ENCODE results near the gene AOC3. TPM values are rescaled to one million over a fixed set of nuclear protein-coding genes. Genes with fewer than 3 reads are reported as not detected.

AOC3 gene
- total RNA-seq, 8 experiments from 2014 or later, result 0.41 to 3.7 (median 0.81) TPM

GRCh38 chr17:42830971-42831370, 20.0 kb upstream of the AOC3 start:
- no peak for ATAC-seq (replicated peaks in 6 of 8)
- H3K4me3 ChIP-seq, result no peak overlapping the region
- peaks cover 8 to 13% of the 10 kb centered on the region in 2 donors for H3K4me1 ChIP-seq (replicated peaks in 1 of 2)
- no peak overlapping the region for H3K27ac ChIP-seq
- in situ Hi-C loops (cut with MboI; ENCODE audit: low pct_unique_long_range_greater_than_20kb in 2 of 9, low sequenced_read_pairs in 9 of 9, unreplicated experiment in 9 of 9), result loop anchor here in 3 of 9 experiments (25.0 kb wide), 1 partner anchor 106 kb away; no protein-coding TSS in a partner anchor

- Histone ChIP-seq H3K4me1 (replicated peaks in 1 of 2) (peaks cover 8 to 13% of the 10 kb centered on the region in 2 donors), H3K4me3 (peak overlapping the region; percentile 52 to 94 (median 78)), H3K27ac (peak overlapping the region; percentile 84 to 87)
- in situ Hi-C loops (cut with MboI; ENCODE audit: low pct_unique_long_range_greater_than_20kb in 2 of 9, low sequenced_read_pairs in 9 of 9, unreplicated experiment in 9 of 9), result loop anchor here in 3 of 9 experiments (25.0 kb wide), 1 partner anchor 105 kb away; no protein-coding TSS in a partner anchor
- ATAC-seq (replicated peaks in 6 of 8), result peak; percentile 7 to 52 (median 22)
- 24 to 100% (median 57%) methylated on average over 2 to 8 of the region's 9 CpGs for WGBS, 10 experiments
These were observed 18.6 kb upstream of the AOC3 start for GRCh38 chr17:42832213-42832933.

- peaks cover 8 to 13% of the 10 kb centered on the region in 2 donors for H3K4me1 ChIP-seq (replicated peaks in 1 of 2)
- peak within 1 kb of the TSS; percentile 52 to 94 (median 78) for H3K4me3 ChIP-seq
- peak; percentile 89 to 97 (median 95) for ATAC-seq (replicated peaks in 6 of 8)
- peak within 1 kb of the TSS; percentile 84 to 87 for H3K27ac ChIP-seq
- WGBS, 10 experiments, result 0% methylated on average over 2 to 27 of the region's 71 CpGs; no CpG with 5 or more reads in 1 of the 10 experiments
- in situ Hi-C loops (cut with MboI; ENCODE audit: low pct_unique_long_range_greater_than_20kb in 2 of 9, low sequenced_read_pairs in 9 of 9, unreplicated experiment in 9 of 9), result loop anchor here in 3 of 9 experiments (25.0 kb wide), 1 partner anchor 104 kb away; no protein-coding TSS in a partner anchor
These were observed 17.8 kb upstream of the AOC3 start, which contains the start of gene PSME3 for GRCh38 chr17:42832934-42833766. Gene PSME3 (plus strand): TSS chr17:42833397. CDS start chr17:42833632, 235 bp downstream.

DNA sequence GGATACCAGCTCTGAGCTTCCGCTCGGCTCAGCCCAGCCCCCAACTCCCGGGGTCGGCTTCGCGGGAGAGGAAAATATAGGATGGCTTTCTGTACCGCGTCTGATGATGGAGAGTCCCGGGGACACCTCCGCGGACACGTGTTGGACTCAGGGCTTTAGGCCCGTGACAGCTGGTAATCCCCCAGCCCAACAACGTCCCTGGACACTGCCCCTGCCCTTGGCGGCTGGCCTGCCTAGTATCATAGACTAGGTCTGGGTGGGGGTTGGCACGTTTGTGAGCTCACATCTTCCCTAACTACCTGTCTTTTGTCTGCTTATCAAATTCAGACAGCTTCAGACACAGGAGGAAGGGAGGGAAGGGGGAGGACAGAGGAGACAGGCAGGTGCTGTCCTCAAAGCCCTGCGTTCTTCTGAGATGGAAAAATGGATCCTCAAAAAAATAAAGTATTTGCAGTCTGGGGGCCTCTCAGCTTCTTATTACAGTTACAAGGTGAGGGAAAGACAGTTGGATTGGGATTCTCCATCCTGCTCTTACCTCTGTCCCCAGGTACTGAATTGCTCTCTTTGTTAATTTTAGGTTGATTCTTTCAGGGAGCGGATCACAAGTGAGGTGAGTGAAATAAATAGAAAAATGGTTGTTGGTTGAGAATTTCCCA, 17.1 kb upstream of the AOC3 start:
- peak overlapping the region; percentile 52 to 94 (median 78) for H3K4me3 ChIP-seq
- H3K4me1 ChIP-seq (replicated peaks in 1 of 2), result peaks cover 8 to 13% of the 10 kb centered on the region in 2 donors
- in situ Hi-C loops (cut with MboI; ENCODE audit: low pct_unique_long_range_greater_than_20kb in 2 of 9, low sequenced_read_pairs in 9 of 9, unreplicated experiment in 9 of 9), result loop anchor here in 3 of 9 experiments (25.0 kb wide), 1 partner anchor 103 kb away; no protein-coding TSS in a partner anchor
- peak overlapping the region; percentile 84 to 87 for H3K27ac ChIP-seq
- WGBS, 10 experiments, result 3 to 100% (median 26%) methylated on average over 1 to 11 of the region's 18 CpGs; no CpG with 5 or more reads in 1 of the 10 experiments
- peak in 3 of 8 experiments; percentile 6 to 35 (median 9) for ATAC-seq (replicated peaks in 6 of 8)

GRCh38 chr17:42835732-42836131, 15.3 kb upstream of the AOC3 start:
- 80 to 100% (median 100%) methylated on average over 1 to 6 of the region's 6 CpGs; no CpG with 5 or more reads in 2 of the 10 experiments for WGBS, 10 experiments
- H3K27ac ChIP-seq, result no peak overlapping the region
- H3K4me3 ChIP-seq, result no peak overlapping the region
- peaks cover 8 to 13% of the 10 kb centered on the region in 2 donors for H3K4me1 ChIP-seq (replicated peaks in 1 of 2)
- ATAC-seq (replicated peaks in 6 of 8), result no peak
- in situ Hi-C loops (cut with MboI; ENCODE audit: low pct_unique_long_range_greater_than_20kb in 2 of 9, low sequenced_read_pairs in 9 of 9, unreplicated experiment in 9 of 9), result loop anchor here in 3 of 9 experiments (25.0 kb wide), 1 partner anchor 102 kb away; no protein-coding TSS in a partner anchor

GRCh38 chr17:42841975-42842685, 8.9 kb upstream of the AOC3 start:
- no peak overlapping the region for H3K27ac ChIP-seq
- in situ Hi-C loops (cut with MboI; ENCODE audit: low pct_unique_long_range_greater_than_20kb in 2 of 9, low sequenced_read_pairs in 9 of 9, unreplicated experiment in 9 of 9), result loop anchor here in 4 of 9 experiments (10.0 to 25.0 kb wide), 2 partner anchors 93 to 95 kb away; no protein-coding TSS in a partner anchor
- 0 to 88% (median 63%) methylated on average over 2 to 9 of the region's 11 CpGs for WGBS, 10 experiments
- peak in 3 of 8 experiments; percentile 63 to 90 (median 74) for ATAC-seq (replicated peaks in 6 of 8)
- H3K4me1 ChIP-seq (replicated peaks in 1 of 2), result no peaks in the 10 kb centered on the region
- no peak overlapping the region for H3K4me3 ChIP-seq

DNA sequence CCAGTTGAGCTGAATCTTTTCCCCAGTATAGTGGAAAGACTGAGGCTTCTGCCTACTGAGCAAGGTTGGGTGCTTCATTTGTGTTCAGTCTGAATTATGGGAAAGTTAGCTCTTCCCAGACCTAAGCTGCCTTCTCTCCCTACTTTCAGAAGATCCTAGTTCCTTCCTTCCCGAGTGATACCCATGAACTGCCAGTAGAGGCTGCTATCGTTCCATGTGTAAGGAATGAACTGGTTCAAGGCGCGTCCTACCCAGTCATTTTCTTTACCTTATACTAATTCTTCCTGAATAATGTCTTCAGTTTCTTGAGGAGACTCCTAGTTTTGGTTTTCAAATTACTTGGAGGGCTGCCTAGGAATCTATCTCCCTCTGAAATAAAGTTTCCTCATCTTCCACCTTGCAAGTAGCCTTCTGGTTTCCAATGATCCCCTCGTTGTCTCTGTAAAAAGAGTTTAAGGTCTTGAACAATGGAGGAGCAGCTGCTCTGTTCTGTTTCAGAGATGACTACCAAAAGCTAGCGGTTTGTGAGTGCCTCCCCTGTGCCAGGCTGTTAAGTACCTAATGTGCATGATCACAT, 7.6 kb upstream of the AOC3 start:
- no peak overlapping the region for H3K27ac ChIP-seq
- H3K4me3 ChIP-seq, result no peak overlapping the region
- in situ Hi-C loops (cut with MboI; ENCODE audit: low pct_unique_long_range_greater_than_20kb in 2 of 9, low sequenced_read_pairs in 9 of 9, unreplicated experiment in 9 of 9), result loop anchor here in 4 of 9 experiments (10.0 to 25.0 kb wide), 2 partner anchors 91 to 94 kb away; no protein-coding TSS in a partner anchor
- H3K4me1 ChIP-seq (replicated peaks in 1 of 2), result no peaks in the 10 kb centered on the region
- 7 to 100% (median 34%) methylated on average over 1 to 6 of the region's 6 CpGs for WGBS, 10 experiments
- ATAC-seq (replicated peaks in 6 of 8), result peak; percentile 6 to 87 (median 70)

- H3K4me1 ChIP-seq (replicated peaks in 1 of 2), result no peaks in the 10 kb centered on the region
- 5 to 100% (median 92%) methylated on average over 1 to 3 of the region's 4 CpGs; no CpG with 5 or more reads in 5 of the 10 experiments for WGBS, 10 experiments
- ATAC-seq (replicated peaks in 6 of 8), result peak in 2 of 8 experiments; percentile 14 to 28
- no peak within 1 kb of the TSS for H3K27ac ChIP-seq
- in situ Hi-C loops (cut with MboI; ENCODE audit: low pct_unique_long_range_greater_than_20kb in 2 of 9, low sequenced_read_pairs in 9 of 9, unreplicated experiment in 9 of 9), result loop anchor here in 4 of 9 experiments (10.0 to 25.0 kb wide), 2 partner anchors 91 to 93 kb away; no protein-coding TSS in a partner anchor
- no peak within 1 kb of the TSS for H3K4me3 ChIP-seq
These were observed 6.7 kb upstream of the AOC3 start, which contains the start of gene AOC2 for GRCh38 chr17:42844271-42844670. Gene AOC2 (plus strand): TSS chr17:42844580. CDS start chr17:42844627, 47 bp downstream.

GRCh38 chr17:42844761-42845555, 6.0 kb upstream of the AOC3 start:
- no peaks in the 10 kb centered on the region for H3K4me1 ChIP-seq (replicated peaks in 1 of 2)
- no peak overlapping the region for H3K27ac ChIP-seq
- peak in 2 of 8 experiments; percentile 10 to 17 for ATAC-seq (replicated peaks in 6 of 8)
- in situ Hi-C loops (cut with MboI; ENCODE audit: low pct_unique_long_range_greater_than_20kb in 2 of 9, low sequenced_read_pairs in 9 of 9, unreplicated experiment in 9 of 9), result loop anchor here in 4 of 9 experiments (10.0 to 25.0 kb wide), 2 partner anchors 90 to 92 kb away; no protein-coding TSS in a partner anchor
- WGBS, 10 experiments, result 68 to 100% (median 85%) methylated on average over 1 to 6 of the region's 24 CpGs; no CpG with 5 or more reads in 4 of the 10 experiments
- no peak overlapping the region for H3K4me3 ChIP-seq

DNA sequence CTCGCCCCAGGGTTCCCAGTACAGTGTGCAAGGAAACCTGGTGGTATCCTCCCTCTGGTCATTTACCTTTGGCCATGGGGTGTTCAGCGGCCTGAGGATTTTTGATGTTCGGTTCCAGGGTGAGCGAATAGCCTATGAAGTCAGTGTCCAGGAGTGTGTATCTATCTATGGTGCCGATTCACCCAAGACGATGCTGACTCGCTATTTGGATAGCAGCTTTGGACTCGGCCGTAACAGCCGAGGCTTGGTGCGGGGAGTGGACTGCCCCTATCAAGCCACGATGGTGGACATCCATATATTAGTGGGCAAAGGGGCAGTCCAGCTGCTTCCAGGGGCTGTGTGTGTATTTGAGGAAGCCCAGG, 5.5 kb upstream of the AOC3 start:
- 87 to 94% (median 91%) methylated on average over 3 to 11 of the region's 12 CpGs; no CpG with 5 or more reads in 6 of the 10 experiments for whole genome bisulfite sequencing, 10 experiments
- ATAC-seq (replicated peaks in 6 of 8), result no peak
- Histone ChIP-seq H3K4me3 (no peak overlapping the region), H3K4me1 (replicated peaks in 1 of 2) (no peaks in the 10 kb centered on the region), H3K27ac (no peak overlapping the region)
- in situ Hi-C loops (cut with MboI; ENCODE audit: low pct_unique_long_range_greater_than_20kb in 2 of 9, low sequenced_read_pairs in 9 of 9, unreplicated experiment in 9 of 9), result loop anchor here in 4 of 9 experiments (10.0 to 25.0 kb wide), 2 partner anchors 89 to 92 kb away; no protein-coding TSS in a partner anchor
